Measurements from ENCODE around the gene F13A1. TPM values are rescaled to one million over a fixed set of nuclear protein-coding genes. Genes with fewer than 3 reads are reported as not detected.

Gene F13A1
- total RNA-seq, 3 donors from 2014 or later: 11.8 to 134 (median 96.5) TPM

DNA sequence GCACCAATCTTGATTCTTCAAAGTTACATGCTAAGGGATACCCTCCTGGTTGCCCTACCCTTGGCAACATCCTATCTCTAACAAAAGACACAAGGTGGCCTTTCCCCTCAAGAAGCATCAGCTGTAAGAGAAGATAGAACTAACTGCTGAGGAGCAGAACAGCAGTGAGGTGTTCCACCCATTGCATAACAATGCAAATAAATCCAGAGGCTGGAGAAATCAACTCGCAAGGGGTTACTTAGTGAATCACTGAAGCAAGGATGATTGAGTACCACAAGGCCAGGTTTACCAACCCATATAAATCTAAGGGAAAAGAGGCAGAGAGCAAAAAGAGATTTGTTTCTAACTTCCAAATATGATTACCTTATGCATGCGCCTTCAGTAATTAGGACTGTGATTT, 36.7 kb downstream of the F13A1 start:
- ATAC-seq (no peak), DNase-seq (no peak)
- TF ChIP-seq, protein P1, sequence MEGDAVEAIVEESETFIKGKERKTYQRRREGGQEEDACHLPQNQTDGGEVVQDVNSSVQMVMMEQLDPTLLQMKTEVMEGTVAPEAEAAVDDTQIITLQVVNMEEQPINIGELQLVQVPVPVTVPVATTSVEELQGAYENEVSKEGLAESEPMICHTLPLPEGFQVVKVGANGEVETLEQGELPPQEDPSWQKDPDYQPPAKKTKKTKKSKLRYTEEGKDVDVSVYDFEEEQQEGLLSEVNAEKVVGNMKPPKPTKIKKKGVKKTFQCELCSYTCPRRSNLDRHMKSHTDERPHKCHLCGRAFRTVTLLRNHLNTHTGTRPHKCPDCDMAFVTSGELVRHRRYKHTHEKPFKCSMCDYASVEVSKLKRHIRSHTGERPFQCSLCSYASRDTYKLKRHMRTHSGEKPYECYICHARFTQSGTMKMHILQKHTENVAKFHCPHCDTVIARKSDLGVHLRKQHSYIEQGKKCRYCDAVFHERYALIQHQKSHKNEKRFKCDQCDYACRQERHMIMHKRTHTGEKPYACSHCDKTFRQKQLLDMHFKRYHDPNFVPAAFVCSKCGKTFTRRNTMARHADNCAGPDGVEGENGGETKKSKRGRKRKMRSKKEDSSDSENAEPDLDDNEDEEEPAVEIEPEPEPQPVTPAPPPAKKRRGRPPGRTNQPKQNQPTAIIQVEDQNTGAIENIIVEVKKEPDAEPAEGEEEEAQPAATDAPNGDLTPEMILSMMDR (IDR thresholded peaks at IDR 0.05): no peak
- no peaks in the 10 kb centered on the region for H3K4me1 ChIP-seq (ENCODE audit: low read depth)
- no peaks in the 10 kb centered on the region for H3K9me3 ChIP-seq
- no peak overlapping the region for H3K4me3 ChIP-seq
- intact Hi-C loops (cut with DNase I, micrococcal nuclease): no loop called here
- H3K36me3 ChIP-seq (ENCODE audit: low read depth): no peaks in the 10 kb centered on the region

DNA sequence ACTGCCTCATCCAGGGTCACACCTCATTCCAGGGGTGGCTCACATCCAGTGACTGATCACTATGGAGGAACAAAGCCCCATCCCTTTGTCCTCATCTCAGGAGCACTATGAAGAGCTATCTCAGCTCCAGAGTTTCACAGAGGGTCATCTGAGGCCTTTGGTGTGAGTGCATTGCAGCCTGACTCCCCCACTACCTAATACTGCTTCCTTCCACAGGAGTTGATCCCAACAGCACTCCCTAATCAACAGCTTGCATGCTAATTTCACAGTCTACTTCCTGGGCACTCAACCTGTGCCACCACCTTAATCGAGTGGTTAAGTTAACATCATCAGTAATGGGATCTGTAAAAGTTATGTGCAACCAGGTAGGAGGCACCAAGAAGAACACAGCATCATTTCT, 37.7 kb downstream of the F13A1 start:
- no peaks in the 10 kb centered on the region for H3K36me3 ChIP-seq (ENCODE audit: low read depth)
- TF ChIP-seq, protein P1 (IDR thresholded peaks at IDR 0.05): no peak
- H3K4me3 ChIP-seq: no peak overlapping the region
- no peaks in the 10 kb centered on the region for H3K9me3 ChIP-seq
- DNase-seq (no peak), ATAC-seq (no peak)
- intact Hi-C loops (cut with DNase I, micrococcal nuclease): no loop called here
- no peaks in the 10 kb centered on the region for H3K4me1 ChIP-seq (ENCODE audit: low read depth)

DNA sequence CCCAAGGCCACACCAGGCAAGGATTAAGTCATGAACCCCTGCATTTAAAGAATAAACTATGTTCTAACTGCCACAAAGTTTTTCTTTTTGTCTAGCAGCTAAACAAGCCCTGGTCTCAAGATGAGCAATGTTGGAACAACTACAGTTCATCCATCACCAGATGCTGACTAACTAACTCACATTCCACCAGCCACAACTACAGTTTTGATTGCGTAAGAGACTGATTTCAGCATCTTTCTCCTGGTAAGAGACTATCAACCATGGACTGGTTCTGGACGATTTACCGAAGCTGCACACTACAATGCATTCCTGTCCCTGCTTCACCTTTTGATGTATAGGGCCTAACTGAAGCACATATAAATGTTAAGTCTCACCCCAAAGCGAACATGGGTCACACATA, 43.0 kb downstream of the F13A1 start:
- TF ChIP-seq, protein P1 (IDR thresholded peaks at IDR 0.05): no peak
- H3K9me3 ChIP-seq: no peaks in the 10 kb centered on the region
- intact Hi-C loops (cut with DNase I, micrococcal nuclease): no loop called here
- ATAC-seq: no peak
- no peaks in the 10 kb centered on the region for H3K36me3 ChIP-seq (ENCODE audit: low read depth)
- H3K4me3 ChIP-seq: no peak overlapping the region
- no peak for DNase-seq
- H3K4me1 ChIP-seq (ENCODE audit: low read depth): no peaks in the 10 kb centered on the region

DNA sequence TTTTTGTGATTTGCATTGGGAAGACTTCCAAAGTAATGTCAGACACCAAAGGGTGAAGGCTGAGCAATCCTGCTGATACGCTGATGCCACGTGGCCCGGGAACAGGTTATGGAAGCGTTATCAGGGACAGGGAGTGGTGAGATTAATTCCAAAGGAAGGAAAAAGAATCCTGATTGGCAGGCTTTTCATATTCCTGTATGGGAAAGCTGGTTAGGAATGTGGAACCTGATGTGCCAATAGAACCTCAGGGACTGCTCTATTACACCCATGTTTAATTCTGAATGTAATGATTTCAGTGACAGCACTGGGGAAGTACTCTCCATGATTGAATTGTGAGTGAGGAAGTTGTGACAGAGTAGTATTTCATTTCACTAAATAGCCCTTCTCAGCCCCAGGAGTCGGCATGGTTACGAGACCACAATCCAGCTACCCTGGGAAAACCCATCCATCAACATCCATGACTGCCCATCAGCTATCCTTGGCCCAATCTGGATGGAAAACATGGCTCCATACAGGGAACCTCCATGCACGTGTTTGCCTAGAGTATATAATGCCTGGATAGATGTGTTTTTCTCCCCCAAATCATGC, 49.4 kb downstream of the F13A1 start:
- ATAC-seq (no peak), DNase-seq (no peak)
- H3K9me3 ChIP-seq: no peaks in the 10 kb centered on the region
- no peak overlapping the region for H3K4me3 ChIP-seq
- no peaks in the 10 kb centered on the region for H3K36me3 ChIP-seq (ENCODE audit: low read depth)
- no peaks in the 10 kb centered on the region for H3K4me1 ChIP-seq (ENCODE audit: low read depth)
- TF ChIP-seq, protein P1 (IDR thresholded peaks at IDR 0.05): no peak
- intact Hi-C loops (cut with DNase I, micrococcal nuclease): no loop called here

DNA sequence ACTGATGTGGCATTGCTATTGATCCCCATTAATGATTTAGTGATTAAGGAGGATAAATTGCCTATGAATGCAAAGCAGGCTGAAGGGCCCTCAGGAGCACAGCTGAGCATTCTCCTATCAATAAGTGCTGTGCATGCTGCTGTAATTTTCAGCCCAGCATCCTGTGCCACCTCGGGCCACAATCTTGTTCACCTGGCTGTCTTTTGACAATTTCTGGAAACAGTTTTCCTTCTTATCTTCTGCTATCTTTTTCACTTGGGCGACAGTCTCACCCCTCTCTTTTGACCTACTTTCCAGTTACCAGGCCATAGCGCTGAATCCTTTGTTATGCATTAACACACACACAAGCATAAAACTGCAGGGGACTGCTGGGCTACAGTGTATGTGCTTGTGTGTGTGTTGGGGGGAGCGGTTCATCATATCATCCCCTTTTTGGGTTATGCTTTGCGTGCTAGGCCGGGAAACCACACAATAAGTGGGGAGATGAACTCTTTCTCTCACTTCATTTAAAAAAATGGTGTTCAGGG, 60.2 kb downstream of the F13A1 start:
- TF ChIP-seq, protein P1 (IDR thresholded peaks at IDR 0.05): no peak
- no peaks in the 10 kb centered on the region for H3K36me3 ChIP-seq (ENCODE audit: low read depth)
- no peaks in the 10 kb centered on the region for H3K9me3 ChIP-seq

DNA sequence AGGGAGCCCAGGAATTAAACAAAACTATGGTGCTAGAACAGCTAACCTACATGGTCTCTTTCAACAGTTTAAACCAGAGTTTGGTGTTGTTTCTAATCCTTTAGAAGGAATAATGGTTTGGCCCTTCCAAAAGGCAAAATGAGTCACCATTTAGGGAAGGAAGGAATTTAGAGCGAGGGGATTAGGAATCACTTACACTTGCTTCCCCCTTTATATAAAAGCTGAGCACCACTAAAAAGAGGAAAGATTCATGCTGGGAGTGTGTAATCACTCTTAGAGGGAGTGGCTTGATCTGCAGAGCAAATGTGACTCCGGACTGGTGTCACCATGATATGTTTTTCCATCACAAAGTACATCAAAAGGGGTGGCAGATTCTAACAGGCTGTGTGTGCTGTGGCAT, 63.6 kb downstream of the F13A1 start:
- no peak overlapping the region for H3K4me3 ChIP-seq
- no peaks in the 10 kb centered on the region for H3K9me3 ChIP-seq
- ATAC-seq (no peak), DNase-seq (no peak)
- no peaks in the 10 kb centered on the region for H3K4me1 ChIP-seq (ENCODE audit: low read depth)
- TF ChIP-seq, protein P1 (IDR thresholded peaks at IDR 0.05): no peak
- intact Hi-C loops (cut with DNase I, micrococcal nuclease): no loop called here
- no peaks in the 10 kb centered on the region for H3K36me3 ChIP-seq (ENCODE audit: low read depth)

More for the DNA sequence above, 60.2 kb downstream of the F13A1 start:
- no peaks in the 10 kb centered on the region for H3K4me1 ChIP-seq (ENCODE audit: low read depth)
- ATAC-seq: no peak
- no peak overlapping the region for H3K4me3 ChIP-seq
- no peak for DNase-seq
- intact Hi-C loops (cut with DNase I, micrococcal nuclease): no loop called here

Data from mucosa of descending colon (tissue), 3 donors.